ENCODE measurements around the gene LARGE1. TPM values are rescaled to one million over a fixed set of nuclear protein-coding genes. Genes with fewer than 3 reads are reported as not detected.
"Not testable (repeated sequence)": the region's sequence is repeated elsewhere in the genome, so short reads cannot be mapped to it uniquely, and the experiment has no call there.

The LARGE1 gene
- total RNA-seq, 2 donors from 2014 or later = 29.5 to 42.1 TPM

DNA sequence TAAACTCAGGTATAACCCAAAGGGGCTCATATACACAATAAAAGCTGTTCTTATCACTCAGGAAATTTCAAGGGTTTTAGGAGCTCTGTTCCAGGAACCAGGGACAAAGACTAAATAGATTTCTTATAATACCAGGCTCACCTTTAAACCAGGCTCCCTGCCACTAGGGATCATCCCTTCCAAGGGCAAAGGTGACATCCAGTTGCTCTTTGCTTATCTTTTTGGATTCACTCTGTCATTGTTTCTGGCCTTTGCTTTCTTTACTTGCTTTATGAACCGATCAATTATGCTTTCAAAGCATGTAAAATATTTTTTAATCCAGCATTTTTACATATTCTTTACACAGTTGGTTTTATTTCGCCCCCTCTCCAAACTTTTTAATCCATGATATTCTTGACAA lies 540.4 kb downstream of the LARGE1 start:
- peaks cover 11% of the 10 kb centered on the region for H3K36me3 ChIP-seq
- DNase-seq (ENCODE audit: low spot score) = no peak
- TF ChIP-seq, protein P1, sequence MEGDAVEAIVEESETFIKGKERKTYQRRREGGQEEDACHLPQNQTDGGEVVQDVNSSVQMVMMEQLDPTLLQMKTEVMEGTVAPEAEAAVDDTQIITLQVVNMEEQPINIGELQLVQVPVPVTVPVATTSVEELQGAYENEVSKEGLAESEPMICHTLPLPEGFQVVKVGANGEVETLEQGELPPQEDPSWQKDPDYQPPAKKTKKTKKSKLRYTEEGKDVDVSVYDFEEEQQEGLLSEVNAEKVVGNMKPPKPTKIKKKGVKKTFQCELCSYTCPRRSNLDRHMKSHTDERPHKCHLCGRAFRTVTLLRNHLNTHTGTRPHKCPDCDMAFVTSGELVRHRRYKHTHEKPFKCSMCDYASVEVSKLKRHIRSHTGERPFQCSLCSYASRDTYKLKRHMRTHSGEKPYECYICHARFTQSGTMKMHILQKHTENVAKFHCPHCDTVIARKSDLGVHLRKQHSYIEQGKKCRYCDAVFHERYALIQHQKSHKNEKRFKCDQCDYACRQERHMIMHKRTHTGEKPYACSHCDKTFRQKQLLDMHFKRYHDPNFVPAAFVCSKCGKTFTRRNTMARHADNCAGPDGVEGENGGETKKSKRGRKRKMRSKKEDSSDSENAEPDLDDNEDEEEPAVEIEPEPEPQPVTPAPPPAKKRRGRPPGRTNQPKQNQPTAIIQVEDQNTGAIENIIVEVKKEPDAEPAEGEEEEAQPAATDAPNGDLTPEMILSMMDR (IDR thresholded peaks at IDR 0.05) = no peak

DNA sequence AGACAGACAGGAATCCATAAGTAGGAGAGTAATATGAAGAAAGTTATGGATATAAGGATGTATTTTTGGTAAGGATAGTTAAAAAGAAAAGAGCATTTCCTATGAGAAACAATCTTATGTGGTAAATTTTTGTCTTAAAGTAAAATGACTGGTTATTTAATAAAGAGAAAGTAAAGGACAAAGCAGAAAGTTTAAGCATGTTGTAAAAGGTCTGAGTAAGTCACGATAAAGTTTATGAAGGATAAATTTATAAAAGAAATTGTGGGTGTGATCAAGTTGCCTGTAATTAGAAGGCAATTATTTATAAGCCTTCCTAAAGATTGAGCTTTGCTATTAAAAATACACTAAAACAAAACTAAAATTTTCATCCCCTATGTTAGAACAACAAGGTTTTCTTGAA lies 547.4 kb downstream of the LARGE1 start:
- no peak overlapping the region for H3K4me3 ChIP-seq
- H3K36me3 ChIP-seq = no peaks in the 10 kb centered on the region
- ATAC-seq (ENCODE audit: insufficient number of reproducible peaks, low FRiP score, low read depth) = no peak
- H3K27ac ChIP-seq = no peak overlapping the region
- no peaks in the 10 kb centered on the region for H3K9me3 ChIP-seq
- H3K4me1 ChIP-seq (ENCODE audit: control insufficient read depth in 1 of 2, low read depth in 2 of 2) = no peaks in the 10 kb centered on the region
- TF ChIP-seq, protein P1 (IDR thresholded peaks at IDR 0.05) = no peak
- DNase-seq (ENCODE audit: low spot score) = no peak
- no peaks in the 10 kb centered on the region for H3K27me3 ChIP-seq (replicated peaks; ENCODE audit: insufficient read depth)

More for the DNA sequence above, 540.4 kb downstream of the LARGE1 start:
- H3K4me1 ChIP-seq (ENCODE audit: control insufficient read depth in 1 of 2, low read depth in 2 of 2) = no peaks in the 10 kb centered on the region
- peaks cover 4% of the 10 kb centered on the region for H3K9me3 ChIP-seq
- no peak overlapping the region for H3K4me3 ChIP-seq
- H3K27me3 ChIP-seq (replicated peaks; ENCODE audit: insufficient read depth) = no peaks in the 10 kb centered on the region
- H3K27ac ChIP-seq = no peak overlapping the region
- no peak for ATAC-seq (ENCODE audit: insufficient number of reproducible peaks, low FRiP score, low read depth)

DNA sequence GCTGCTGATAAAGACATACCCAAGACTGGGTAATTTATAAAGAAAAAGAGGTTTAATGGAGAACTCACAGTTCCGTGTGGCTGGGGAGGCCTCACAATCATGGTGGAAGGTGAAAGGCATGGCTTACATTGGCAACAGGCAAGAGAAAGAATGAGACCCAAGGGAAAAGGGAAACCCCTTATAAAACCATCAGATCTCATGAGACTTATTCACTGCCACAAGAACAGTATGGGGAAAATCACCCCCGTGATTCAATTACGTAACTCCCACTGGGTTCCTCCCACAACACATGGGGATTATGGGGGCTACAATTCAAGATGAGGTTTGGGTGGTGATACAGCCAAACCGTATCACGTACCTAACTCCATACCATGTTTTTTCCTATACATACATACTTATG lies 557.0 kb downstream of the LARGE1 start:
- not testable (repeated sequence) for H3K27me3 ChIP-seq (replicated peaks; ENCODE audit: insufficient read depth); H3K36me3 ChIP-seq; DNase-seq (ENCODE audit: low spot score); ATAC-seq (ENCODE audit: insufficient number of reproducible peaks, low FRiP score, low read depth); H3K4me3 ChIP-seq; H3K27ac ChIP-seq; H3K9me3 ChIP-seq; H3K4me1 ChIP-seq (ENCODE audit: control insufficient read depth in 1 of 2, low read depth in 2 of 2)

DNA sequence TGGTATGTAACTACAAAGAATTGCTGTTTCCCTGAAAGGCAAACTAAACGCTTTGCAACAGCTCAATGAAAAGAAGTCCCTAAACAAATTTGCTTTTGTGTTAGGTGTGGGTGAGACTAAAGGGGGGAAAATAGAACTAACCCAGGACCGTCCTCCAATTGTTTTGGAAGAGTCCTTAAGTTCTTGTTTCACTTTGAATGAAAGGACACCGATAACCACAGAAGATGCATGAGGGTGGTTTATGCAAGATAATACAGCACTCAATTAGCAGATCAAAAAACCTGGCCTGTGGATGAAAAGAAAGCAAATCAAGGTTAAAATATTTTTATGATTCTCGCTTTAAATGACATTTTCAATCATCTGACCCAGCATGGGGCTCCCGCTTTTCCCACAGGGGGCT lies 557.6 kb downstream of the LARGE1 start:
- Histone ChIP-seq H3K27me3 (replicated peaks; ENCODE audit: insufficient read depth) (no peaks in the 10 kb centered on the region), H3K4me3 (no peak overlapping the region), H3K9me3 (no peaks in the 10 kb centered on the region), H3K27ac (no peak overlapping the region), H3K36me3 (no peaks in the 10 kb centered on the region), H3K4me1 (ENCODE audit: control insufficient read depth in 1 of 2, low read depth in 2 of 2) (no peaks in the 10 kb centered on the region)
- DNase-seq (ENCODE audit: low spot score) (no peak), ATAC-seq (ENCODE audit: insufficient number of reproducible peaks, low FRiP score, low read depth) (no peak)
- TF ChIP-seq, protein P1 (IDR thresholded peaks at IDR 0.05) = no peak

DNA sequence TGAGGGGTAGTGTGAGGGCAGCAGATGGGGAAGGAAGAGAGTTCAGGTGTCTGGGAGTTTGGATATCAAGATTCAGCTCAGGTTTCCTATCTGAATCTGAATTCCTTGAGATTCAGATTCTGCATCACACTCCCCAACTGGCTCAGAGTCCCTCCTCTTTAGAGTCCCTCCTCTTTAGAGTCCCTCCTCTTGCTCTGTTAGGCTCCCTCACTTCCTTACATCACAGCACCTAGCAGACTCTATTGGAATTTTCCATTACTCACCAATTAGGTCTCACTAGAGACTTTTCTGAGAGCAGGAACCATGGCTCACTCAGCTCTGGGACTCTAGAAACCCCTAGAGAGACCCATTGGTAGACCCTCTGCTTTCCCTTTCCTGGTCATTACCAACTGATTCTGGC lies 558.7 kb downstream of the LARGE1 start:
- TF ChIP-seq, protein P1 (IDR thresholded peaks at IDR 0.05) = no peak
- Histone ChIP-seq H3K4me1 (ENCODE audit: control insufficient read depth in 1 of 2, low read depth in 2 of 2) (no peaks in the 10 kb centered on the region), H3K27me3 (replicated peaks; ENCODE audit: insufficient read depth) (no peaks in the 10 kb centered on the region), H3K4me3 (no peak overlapping the region), H3K9me3 (no peaks in the 10 kb centered on the region), H3K36me3 (no peaks in the 10 kb centered on the region), H3K27ac (no peak overlapping the region)
- DNase-seq (ENCODE audit: low spot score) (no peak), ATAC-seq (ENCODE audit: insufficient number of reproducible peaks, low FRiP score, low read depth) (no peak)

DNA sequence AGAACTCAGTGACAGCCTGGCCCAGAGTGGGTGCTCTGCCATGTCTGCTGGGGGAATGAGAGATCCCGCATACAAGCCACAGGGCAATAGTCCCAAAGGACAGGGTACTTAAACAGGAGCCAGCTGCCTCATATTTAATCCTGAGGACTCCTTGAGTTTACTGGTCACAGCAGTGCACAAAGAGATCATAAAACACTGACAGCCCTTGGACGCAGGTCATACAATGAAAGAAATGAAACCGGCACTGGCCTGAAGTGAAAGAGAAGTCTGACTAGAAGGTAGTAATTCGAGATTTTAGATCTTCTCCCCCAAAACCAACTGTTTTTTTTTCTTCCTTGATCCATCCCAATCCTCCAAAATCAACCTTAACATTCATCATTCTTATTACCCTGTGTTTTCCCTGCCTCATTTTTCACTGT lies 562.3 kb downstream of the LARGE1 start:
- peaks cover 9 to 23% of the 10 kb centered on the region in 2 donors for H3K4me1 ChIP-seq (ENCODE audit: control insufficient read depth in 1 of 2, low read depth in 2 of 2)
- TF ChIP-seq, protein P1 (IDR thresholded peaks at IDR 0.05) = no peak
- H3K36me3 ChIP-seq = no peaks in the 10 kb centered on the region
- no peak for ATAC-seq (ENCODE audit: insufficient number of reproducible peaks, low FRiP score, low read depth)
- H3K27ac ChIP-seq = no peak overlapping the region
- DNase-seq (ENCODE audit: low spot score) = no peak
- H3K27me3 ChIP-seq (replicated peaks; ENCODE audit: insufficient read depth) = no peaks in the 10 kb centered on the region
- H3K4me3 ChIP-seq = no peak overlapping the region
- H3K9me3 ChIP-seq = no peaks in the 10 kb centered on the region
